Measurements from ENCODE around the gene ERCC6L2.

ERCC6L2 gene

DNA sequence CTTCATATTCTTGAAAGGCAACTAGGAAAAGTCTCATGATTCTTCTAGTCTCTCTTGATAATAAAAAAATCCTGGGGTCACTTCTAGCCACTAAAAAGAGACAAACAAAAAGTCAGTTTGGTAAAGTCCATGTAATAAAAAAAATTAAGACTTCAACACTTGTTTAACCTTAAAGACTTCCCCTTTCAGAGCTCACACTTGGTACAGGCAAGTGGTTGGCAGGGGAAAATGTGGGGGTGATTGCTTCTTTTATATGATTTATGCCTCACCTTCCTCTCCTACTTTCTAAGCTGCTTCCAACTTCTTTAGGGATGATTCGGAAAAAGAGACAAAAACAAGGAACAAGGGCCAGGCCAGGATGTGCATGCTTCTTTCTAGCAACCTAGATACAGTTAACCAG, 5.1 kb upstream of the ERCC6L2 start:
- no peak overlapping the region for H3K27ac ChIP-seq (ENCODE audit: low read depth, low read length)
- peaks cover 7% of the 10 kb centered on the region for H3K4me1 ChIP-seq (ENCODE audit: control insufficient read depth, insufficient read depth, low read length, unreplicated experiment)
- no peaks in the 10 kb centered on the region for H3K27me3 ChIP-seq (ENCODE audit: insufficient read depth, low read length)
- no peak overlapping the region for H2AFZ ChIP-seq (ENCODE audit: low read length, unreplicated experiment)
- H3K36me3 ChIP-seq (ENCODE audit: insufficient read depth, low read length), result peaks cover 41% of the 10 kb centered on the region
- H3K4me3 ChIP-seq (ENCODE audit: low read depth, low read length), result no peak overlapping the region
- H3K79me2 ChIP-seq (ENCODE audit: control insufficient read depth, insufficient read depth, low read length, unreplicated experiment), result peaks cover 26% of the 10 kb centered on the region

DNA sequence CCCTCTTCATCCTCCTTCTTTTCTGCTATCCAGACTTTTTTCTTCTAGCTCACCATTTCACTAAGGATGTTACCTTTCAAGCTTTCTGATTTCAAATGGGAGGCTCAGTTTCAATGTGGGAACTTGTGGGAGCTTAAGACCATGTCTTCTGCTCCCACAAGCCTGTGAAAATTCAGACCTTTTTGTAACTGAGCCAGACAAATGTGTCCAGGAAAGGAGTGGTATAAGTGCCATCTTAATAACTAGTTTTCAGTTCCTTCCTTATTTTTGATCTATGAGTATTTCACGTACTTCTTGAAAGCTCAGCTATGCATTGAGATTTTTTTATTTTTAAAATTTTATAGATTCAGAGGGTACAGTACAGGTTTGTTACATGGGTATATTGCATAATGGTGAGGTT, 4.6 kb upstream of the ERCC6L2 start:
- Histone ChIP-seq H3K27me3 (ENCODE audit: insufficient read depth, low read length) (no peaks in the 10 kb centered on the region), H3K36me3 (ENCODE audit: insufficient read depth, low read length) (peaks cover 41% of the 10 kb centered on the region), H2AFZ (ENCODE audit: low read length, unreplicated experiment) (no peak overlapping the region), H3K4me1 (ENCODE audit: control insufficient read depth, insufficient read depth, low read length, unreplicated experiment) (peaks cover 7% of the 10 kb centered on the region), H3K4me3 (ENCODE audit: low read depth, low read length) (no peak overlapping the region), H3K79me2 (ENCODE audit: control insufficient read depth, insufficient read depth, low read length, unreplicated experiment) (peaks cover 26% of the 10 kb centered on the region), H3K27ac (ENCODE audit: low read depth, low read length) (no peak overlapping the region)

DNA sequence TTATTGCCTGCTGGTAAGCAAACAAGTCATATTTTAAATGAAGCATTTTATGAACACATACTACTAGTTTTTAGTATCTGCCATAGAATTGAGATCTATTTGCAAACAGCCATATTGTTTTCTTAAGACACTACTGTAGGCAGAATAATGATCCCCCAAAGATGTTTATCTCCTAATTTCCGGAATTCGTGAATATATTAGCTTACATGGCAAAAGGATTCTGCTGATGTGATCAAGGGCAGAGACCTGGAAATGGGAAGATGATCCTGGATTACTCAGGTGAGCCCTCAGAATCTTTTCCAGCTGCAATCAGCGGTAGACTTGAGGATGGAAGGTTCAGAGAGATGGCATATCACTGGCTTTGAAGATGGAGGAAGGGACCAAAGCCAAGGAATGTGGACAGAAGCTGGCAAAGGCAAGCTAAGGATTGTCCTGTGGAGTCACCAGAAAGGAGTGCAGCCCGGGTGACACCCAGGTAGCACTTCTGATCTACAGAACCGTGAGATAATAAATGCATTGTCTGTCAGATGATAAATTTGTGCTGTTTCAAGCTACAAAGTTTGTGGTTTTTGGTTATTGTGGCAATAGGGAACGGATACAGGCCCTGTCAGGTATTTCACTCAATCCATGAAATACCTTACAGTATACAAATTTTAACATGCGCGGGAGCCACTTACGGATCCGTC, 1.0 kb upstream of the ERCC6L2 start:
- H3K27me3 ChIP-seq (ENCODE audit: insufficient read depth, low read length), result no peaks in the 10 kb centered on the region
- H3K4me1 ChIP-seq (ENCODE audit: control insufficient read depth, insufficient read depth, low read length, unreplicated experiment), result peaks cover 10% of the 10 kb centered on the region
- peak overlapping the region; percentile 82 for H2AFZ ChIP-seq (ENCODE audit: low read length, unreplicated experiment)
- peaks cover 35% of the 10 kb centered on the region for H3K36me3 ChIP-seq (ENCODE audit: insufficient read depth, low read length)
- H3K4me3 ChIP-seq (ENCODE audit: low read depth, low read length), result no peak overlapping the region
- no peak overlapping the region for H3K27ac ChIP-seq (ENCODE audit: low read depth, low read length)
- H3K79me2 ChIP-seq (ENCODE audit: control insufficient read depth, insufficient read depth, low read length, unreplicated experiment), result peaks cover 30% of the 10 kb centered on the region

DNA sequence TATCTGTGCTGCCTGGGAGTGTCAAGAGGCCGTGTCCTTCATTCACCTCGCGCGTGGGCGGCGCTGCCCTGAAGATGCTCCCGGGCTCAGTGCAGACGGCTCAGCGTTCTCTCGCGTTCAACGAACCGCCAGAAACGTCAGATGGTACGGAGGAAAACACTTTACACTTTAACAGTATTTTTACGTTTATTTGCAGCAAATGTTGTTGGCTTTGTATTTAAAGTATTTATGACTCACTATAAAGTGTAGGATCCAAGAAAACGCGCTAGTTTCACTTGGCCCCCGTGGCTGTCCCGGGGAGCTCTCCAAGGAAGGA, 544 bp upstream of the ERCC6L2 start:
- peaks cover 35% of the 10 kb centered on the region for H3K79me2 ChIP-seq (ENCODE audit: control insufficient read depth, insufficient read depth, low read length, unreplicated experiment)
- H2AFZ ChIP-seq (ENCODE audit: low read length, unreplicated experiment), result peak overlapping the region; percentile 82
- H3K27me3 ChIP-seq (ENCODE audit: insufficient read depth, low read length), result no peaks in the 10 kb centered on the region
- H3K27ac ChIP-seq (ENCODE audit: low read depth, low read length), result no peak overlapping the region
- peaks cover 14% of the 10 kb centered on the region for H3K4me1 ChIP-seq (ENCODE audit: control insufficient read depth, insufficient read depth, low read length, unreplicated experiment)
- no peak overlapping the region for H3K4me3 ChIP-seq (ENCODE audit: low read depth, low read length)
- peaks cover 31% of the 10 kb centered on the region for H3K36me3 ChIP-seq (ENCODE audit: insufficient read depth, low read length)

DNA sequence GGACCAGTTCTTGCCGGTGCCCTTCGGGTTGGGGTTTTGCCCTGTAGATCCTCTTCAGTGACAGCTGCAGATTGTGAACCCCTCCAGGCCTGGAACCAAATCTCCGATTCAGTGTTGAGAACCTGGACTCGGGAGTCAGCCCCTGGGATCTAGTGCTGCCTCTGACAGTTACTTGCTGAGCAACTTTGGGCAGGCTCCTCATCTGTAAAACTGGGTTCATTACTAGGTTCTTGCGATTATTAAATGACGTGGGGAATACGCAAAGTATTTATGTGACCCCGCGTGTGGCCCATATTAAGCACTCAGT, 600 bp downstream of the ERCC6L2 start:
- Histone ChIP-seq H2AFZ (ENCODE audit: low read length, unreplicated experiment) (peak overlapping the region; percentile 10), H3K27me3 (ENCODE audit: insufficient read depth, low read length) (no peaks in the 10 kb centered on the region), H3K36me3 (ENCODE audit: insufficient read depth, low read length) (peaks cover 25% of the 10 kb centered on the region), H3K79me2 (ENCODE audit: control insufficient read depth, insufficient read depth, low read length, unreplicated experiment) (peaks cover 47% of the 10 kb centered on the region), H3K27ac (ENCODE audit: low read depth, low read length) (no peak overlapping the region), H3K4me1 (ENCODE audit: control insufficient read depth, insufficient read depth, low read length, unreplicated experiment) (peaks cover 19% of the 10 kb centered on the region), H3K4me3 (ENCODE audit: low read depth, low read length) (no peak overlapping the region)

DNA sequence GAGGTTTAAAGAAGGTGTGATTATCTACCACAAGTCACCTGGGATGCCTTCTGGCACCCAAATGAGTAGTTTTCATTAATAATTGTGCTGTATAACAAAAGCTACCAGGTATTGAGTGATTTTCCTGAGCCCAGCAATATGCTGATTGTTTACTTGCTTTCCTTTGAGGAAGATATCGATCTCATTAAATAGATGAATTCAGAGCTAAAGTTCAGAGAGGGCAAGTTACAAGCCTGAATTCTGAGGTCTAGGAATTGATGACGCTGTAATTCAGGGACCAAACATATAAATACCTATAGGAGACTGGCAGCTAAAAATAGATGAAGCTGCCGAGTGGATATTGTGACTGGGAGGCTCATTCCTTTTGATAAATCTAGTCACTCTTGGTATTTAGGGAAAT, 1.1 kb downstream of the ERCC6L2 start:
- peaks cover 25% of the 10 kb centered on the region for H3K36me3 ChIP-seq (ENCODE audit: insufficient read depth, low read length)
- no peaks in the 10 kb centered on the region for H3K27me3 ChIP-seq (ENCODE audit: insufficient read depth, low read length)
- H3K4me3 ChIP-seq (ENCODE audit: low read depth, low read length), result no peak overlapping the region
- H3K79me2 ChIP-seq (ENCODE audit: control insufficient read depth, insufficient read depth, low read length, unreplicated experiment), result peaks cover 50% of the 10 kb centered on the region
- no peak overlapping the region for H2AFZ ChIP-seq (ENCODE audit: low read length, unreplicated experiment)
- H3K4me1 ChIP-seq (ENCODE audit: control insufficient read depth, insufficient read depth, low read length, unreplicated experiment), result peaks cover 19% of the 10 kb centered on the region
- H3K27ac ChIP-seq (ENCODE audit: low read depth, low read length), result no peak overlapping the region

DNA sequence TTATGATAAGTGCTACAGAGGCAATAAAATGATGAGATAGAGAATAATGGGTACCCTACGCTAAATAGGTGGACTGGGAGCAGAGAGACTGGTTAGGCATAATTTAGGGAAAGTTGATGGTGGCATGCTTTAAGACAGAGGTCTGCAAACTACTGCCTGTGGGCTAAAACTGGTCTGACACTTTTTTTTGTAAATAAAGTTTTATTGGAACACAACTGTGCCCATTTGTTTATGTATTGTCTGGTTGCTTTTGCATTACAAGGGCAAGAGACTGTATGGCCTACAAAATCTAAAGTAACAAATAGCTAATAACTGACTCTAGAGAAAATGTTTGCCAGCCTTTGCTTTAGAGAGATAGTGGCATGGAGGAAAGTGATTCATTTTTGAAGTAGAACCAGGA, 2.5 kb downstream of the ERCC6L2 start:
- H3K27ac ChIP-seq (ENCODE audit: low read depth, low read length), result no peak overlapping the region
- H3K79me2 ChIP-seq (ENCODE audit: control insufficient read depth, insufficient read depth, low read length, unreplicated experiment), result peaks cover 53% of the 10 kb centered on the region
- H2AFZ ChIP-seq (ENCODE audit: low read length, unreplicated experiment), result no peak overlapping the region
- peaks cover 19% of the 10 kb centered on the region for H3K36me3 ChIP-seq (ENCODE audit: insufficient read depth, low read length)
- peak overlapping the region; percentile 37; the same call in 1 of the 2 replicates for H3K4me3 ChIP-seq (ENCODE audit: low read depth, low read length)
- no peaks in the 10 kb centered on the region for H3K27me3 ChIP-seq (ENCODE audit: insufficient read depth, low read length)
- H3K4me1 ChIP-seq (ENCODE audit: control insufficient read depth, insufficient read depth, low read length, unreplicated experiment), result peaks cover 19% of the 10 kb centered on the region

DNA sequence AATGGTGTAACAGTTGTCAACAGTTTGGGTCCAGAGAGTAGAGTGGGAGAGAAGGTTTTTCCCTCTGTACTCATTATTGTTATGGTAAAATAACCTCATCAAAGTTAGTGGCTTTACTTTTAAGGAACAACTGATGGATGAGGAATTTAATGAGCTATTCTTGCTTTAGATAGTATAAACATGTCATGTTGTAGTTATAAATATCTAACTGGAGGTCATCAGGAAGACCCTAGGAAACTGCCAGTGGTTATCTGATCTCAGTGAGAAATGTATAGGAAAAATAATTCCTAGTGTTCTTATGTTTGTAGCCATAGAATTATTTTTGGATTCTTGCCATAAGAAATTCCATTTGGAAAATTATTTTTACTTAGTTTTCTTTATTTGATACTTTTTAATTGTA, 4.1 kb downstream of the ERCC6L2 start:
- no peak overlapping the region for H3K4me3 ChIP-seq (ENCODE audit: low read depth, low read length)
- H3K27ac ChIP-seq (ENCODE audit: low read depth, low read length), result peak overlapping the region; percentile 40
- H3K79me2 ChIP-seq (ENCODE audit: control insufficient read depth, insufficient read depth, low read length, unreplicated experiment), result peaks cover 42% of the 10 kb centered on the region

DNA sequence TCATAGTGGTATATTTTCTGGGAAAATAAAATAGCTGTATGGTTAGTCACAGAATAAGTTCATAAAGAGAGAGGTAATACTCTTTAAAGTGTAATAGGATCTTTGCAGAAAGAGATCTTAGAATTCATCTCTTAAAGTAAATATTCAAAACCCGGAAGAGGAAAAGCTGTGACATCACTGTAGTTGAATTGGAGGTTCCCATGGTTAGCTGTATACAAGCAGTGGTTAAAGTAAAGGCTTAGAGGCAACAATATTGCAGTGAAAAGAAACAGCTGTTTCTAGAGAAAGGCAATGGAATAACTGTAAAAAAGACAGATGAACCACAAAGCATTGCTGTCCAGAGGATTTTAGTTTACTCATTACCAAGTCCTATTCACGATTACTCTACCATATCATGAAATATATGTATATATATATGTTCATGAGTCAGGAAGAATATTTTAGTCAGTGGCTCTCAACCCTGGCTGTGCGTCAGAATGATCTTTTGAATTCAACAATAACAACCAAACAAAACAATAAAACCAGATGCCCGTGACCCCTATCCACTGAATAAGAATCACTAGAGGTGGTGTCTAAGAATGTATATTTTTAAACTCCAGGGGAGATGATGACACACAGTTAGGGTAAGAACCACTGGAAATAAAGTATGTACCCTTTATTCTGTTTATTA, 4.7 kb downstream of the ERCC6L2 start:
- H3K79me2 ChIP-seq (ENCODE audit: control insufficient read depth, insufficient read depth, low read length, unreplicated experiment), result peaks cover 41% of the 10 kb centered on the region
- H2AFZ ChIP-seq (ENCODE audit: low read length, unreplicated experiment), result no peak overlapping the region
- peak overlapping the region; percentile 40 for H3K27ac ChIP-seq (ENCODE audit: low read depth, low read length)
- H3K27me3 ChIP-seq (ENCODE audit: insufficient read depth, low read length), result no peaks in the 10 kb centered on the region
- peaks cover 12% of the 10 kb centered on the region for H3K4me1 ChIP-seq (ENCODE audit: control insufficient read depth, insufficient read depth, low read length, unreplicated experiment)
- H3K36me3 ChIP-seq (ENCODE audit: insufficient read depth, low read length), result peaks cover 27% of the 10 kb centered on the region
- no peak overlapping the region for H3K4me3 ChIP-seq (ENCODE audit: low read depth, low read length)

More for the DNA sequence above, 4.1 kb downstream of the ERCC6L2 start:
- H3K27me3 ChIP-seq (ENCODE audit: insufficient read depth, low read length), result no peaks in the 10 kb centered on the region
- H3K36me3 ChIP-seq (ENCODE audit: insufficient read depth, low read length), result peaks cover 23% of the 10 kb centered on the region
- H3K4me1 ChIP-seq (ENCODE audit: control insufficient read depth, insufficient read depth, low read length, unreplicated experiment), result peaks cover 12% of the 10 kb centered on the region
- H2AFZ ChIP-seq (ENCODE audit: low read length, unreplicated experiment), result no peak overlapping the region

DNA sequence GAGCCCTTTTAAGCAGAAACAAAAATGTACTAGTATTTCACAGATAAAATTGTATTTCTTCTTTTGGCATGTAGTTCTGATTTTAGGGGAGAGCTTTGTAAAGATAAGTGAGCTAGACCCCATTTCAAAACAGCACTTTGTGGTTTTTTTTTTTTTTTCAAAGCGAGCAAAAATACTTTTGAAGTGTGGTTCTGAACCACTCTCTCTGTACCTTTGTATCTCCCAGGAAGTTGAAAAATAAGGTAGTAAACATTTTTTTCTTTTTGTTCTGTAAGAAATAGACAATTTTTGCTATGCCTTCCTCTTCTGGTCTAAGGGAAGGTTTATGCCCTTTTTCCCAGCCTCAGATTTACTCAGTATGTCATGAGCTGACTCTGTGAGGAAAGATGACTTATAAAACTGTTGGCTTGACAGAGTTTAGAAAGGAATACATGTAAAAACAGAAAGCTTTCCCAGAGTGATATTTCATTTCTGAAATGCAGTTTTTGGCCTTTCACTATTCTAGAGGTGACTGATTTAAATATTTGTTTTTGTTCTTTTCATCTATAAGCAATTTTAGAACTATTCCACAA, 12.5 kb downstream of the ERCC6L2 start:
- Histone ChIP-seq H3K79me2 (ENCODE audit: control insufficient read depth, insufficient read depth, low read length, unreplicated experiment) (peaks cover 25% of the 10 kb centered on the region), H3K4me1 (ENCODE audit: control insufficient read depth, insufficient read depth, low read length, unreplicated experiment) (no peaks in the 10 kb centered on the region), H2AFZ (ENCODE audit: low read length, unreplicated experiment) (no peak overlapping the region), H3K27me3 (ENCODE audit: insufficient read depth, low read length) (no peaks in the 10 kb centered on the region), H3K27ac (ENCODE audit: low read depth, low read length) (no peak overlapping the region), H3K36me3 (ENCODE audit: insufficient read depth, low read length) (peaks cover 32% of the 10 kb centered on the region), H3K4me3 (ENCODE audit: low read depth, low read length) (no peak overlapping the region)

DNA sequence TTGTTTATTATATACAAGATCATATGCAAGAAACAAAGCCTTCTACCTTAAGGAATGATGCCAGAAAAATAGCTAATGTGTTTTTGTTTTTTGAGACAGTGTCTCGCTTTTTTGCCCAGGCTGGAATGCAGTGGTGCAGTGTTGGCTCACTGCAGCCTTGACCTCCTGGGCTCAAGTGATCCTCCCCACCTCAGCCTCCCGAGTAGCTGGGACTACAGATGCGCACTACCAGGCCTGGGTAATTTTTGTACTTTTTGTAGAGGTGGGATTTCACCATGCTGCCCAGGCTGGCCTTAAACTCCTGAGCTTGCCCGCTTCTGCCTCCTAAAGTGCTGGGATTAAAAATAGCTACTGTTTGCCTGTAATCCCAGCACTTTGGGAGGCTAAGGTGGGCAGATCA, 15.1 kb downstream of the ERCC6L2 start:
- no peak overlapping the region for H3K4me3 ChIP-seq (ENCODE audit: low read depth, low read length)
- no peak overlapping the region for H3K27ac ChIP-seq (ENCODE audit: low read depth, low read length)
- no peak overlapping the region for H2AFZ ChIP-seq (ENCODE audit: low read length, unreplicated experiment)
- peaks cover 26% of the 10 kb centered on the region for H3K36me3 ChIP-seq (ENCODE audit: insufficient read depth, low read length)
- peaks cover 26% of the 10 kb centered on the region for H3K79me2 ChIP-seq (ENCODE audit: control insufficient read depth, insufficient read depth, low read length, unreplicated experiment)
- H3K4me1 ChIP-seq (ENCODE audit: control insufficient read depth, insufficient read depth, low read length, unreplicated experiment), result no peaks in the 10 kb centered on the region
- H3K27me3 ChIP-seq (ENCODE audit: insufficient read depth, low read length), result no peaks in the 10 kb centered on the region

Data from ACC112 (cell line).